Activated CD4-positive, CD25-positive, alpha-beta regulatory T cell treated with anti-CD3 and anti-CD28 coated beads, Interleukin-2, amount 50 U/mL, for 24 hours (primary cell): ENCODE data around the gene KAT7.
"Not testable (repeated sequence)": the region's sequence is repeated elsewhere in the genome, so short reads cannot be mapped to it uniquely, and the experiment has no call there.

Experiments
- ATAC-seq, 2 donors: fragments of 150-1000 bp; cut with Tn5 transposase; one replicate each; pipeline ENCODE4 v1.10.0; 2021; ENCODE audit warnings: mild to moderate bottlenecking in 1 of 2, moderate library complexity in 1 of 2

The KAT7 gene

DNA sequence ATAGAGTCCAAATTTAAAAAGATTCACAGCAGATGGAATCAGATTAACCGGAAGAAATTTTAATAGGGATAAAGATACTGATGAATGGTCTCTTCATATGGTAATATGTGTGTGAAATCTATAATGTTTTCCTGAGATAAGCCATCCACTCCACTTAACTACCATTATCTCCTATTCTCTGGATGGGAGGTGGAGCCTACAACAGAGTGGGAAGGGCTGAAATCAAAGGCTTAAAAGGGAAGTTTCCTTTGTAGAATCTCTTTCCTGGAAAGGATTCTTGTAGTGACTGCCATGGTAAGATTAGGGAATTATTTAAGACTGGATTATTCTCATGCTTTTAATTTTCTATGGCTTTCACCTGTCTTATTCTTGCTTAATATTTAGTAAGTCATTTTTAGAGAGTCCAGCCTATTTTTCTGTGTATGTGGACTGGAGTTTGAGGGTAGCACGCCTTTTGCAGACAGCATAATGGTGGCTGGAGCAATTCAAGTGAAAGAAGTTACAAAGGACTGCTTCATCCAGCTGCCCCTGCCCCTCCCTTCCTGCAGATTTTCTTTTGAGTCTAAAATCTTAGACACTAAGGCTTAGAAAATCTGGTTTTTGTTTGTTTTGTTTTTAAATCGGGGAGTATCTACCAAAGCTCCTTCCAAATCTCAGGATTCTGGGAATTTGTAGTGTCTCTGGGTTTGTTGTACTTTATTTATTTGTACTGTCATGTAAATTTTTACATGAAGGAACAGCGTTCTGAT lies 26.5 kb downstream of the KAT7 start:
- ATAC-seq: no peak

DNA sequence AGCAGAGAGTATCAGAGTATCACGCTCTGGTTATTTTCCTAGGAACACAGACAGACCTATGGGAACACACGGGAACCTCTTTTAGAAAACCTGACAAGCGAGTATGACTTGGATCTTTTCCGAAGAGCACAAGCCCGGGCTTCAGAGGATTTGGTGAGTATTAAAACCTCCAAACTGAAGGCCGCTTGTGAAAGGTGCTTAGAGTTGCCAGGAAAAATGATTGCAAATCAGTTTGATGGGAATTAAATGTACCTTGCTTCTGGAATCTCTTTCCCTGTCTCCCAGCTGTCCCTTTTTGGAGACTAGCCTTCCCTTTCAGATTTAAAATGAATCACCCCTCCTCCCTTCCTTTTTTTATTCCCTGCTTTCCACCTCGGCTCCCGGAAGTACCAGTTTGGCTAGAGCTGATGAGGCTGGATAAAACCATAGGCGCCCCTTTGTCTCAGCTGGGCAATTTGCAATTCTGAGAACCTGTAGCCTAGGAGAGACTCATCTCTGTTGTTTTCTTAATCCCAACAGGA lies 27.3 kb downstream of the KAT7 start:
- ATAC-seq: no peak

DNA sequence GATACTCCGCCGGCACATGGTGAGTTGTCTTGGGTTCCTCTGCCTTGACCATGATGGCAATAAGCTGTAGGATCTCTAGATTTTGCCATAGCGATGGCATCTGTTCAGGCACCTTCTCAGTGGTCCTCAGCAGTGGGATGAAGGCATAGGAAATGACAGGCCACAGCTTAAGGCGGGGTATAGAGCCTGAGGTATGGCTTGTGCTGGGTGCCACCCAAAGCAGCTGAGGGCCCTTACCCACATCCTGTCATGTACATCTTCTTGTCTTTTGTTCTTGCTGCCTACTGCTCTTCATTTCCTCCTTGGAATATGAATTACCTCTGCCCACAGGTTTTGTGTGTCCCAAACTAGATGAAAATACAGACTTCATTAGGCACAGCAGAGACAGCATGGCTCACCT lies 29.5 kb downstream of the KAT7 start:
- peak; percentile 81 to 86 for ATAC-seq

DNA sequence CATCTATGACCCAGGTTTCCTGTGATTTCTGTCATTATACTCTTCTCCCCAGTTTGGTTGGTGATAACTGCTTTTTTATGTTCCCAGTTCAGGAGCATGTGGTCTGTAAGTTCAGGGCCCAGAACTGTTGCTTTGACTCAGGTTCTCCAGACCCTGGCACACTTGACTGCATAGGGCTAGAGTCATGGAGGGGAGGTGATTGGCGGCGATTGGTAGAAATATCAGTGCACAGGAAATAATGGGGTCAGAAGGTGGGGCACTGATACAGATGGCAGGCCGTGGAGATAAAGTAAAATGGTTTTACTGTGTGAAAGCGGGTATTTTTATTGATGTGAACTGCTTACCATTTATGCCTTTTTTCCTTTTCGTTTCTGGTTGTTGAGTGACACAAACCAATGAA lies 30.7 kb downstream of the KAT7 start:
- peak; percentile 32 to 63 for ATAC-seq

DNA sequence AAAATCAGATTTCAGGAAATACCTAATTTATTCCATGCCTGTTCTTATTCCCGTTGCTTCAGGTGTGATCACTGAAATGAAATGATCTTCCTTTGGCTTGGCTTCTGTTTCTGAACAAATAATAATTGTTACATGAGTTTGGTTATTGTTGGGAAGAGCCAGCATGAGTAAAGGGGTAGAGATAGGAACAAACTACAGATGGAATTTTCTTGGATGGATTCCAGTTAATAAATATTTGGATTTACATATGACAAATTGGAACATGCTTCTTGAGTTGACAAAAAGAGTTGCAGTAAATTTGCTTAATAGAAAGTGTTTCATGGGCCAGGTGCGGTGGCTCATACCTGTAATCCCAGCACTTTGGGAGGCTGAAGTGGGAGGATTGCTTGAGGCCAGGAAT lies 31.2 kb downstream of the KAT7 start:
- no peak for ATAC-seq

DNA sequence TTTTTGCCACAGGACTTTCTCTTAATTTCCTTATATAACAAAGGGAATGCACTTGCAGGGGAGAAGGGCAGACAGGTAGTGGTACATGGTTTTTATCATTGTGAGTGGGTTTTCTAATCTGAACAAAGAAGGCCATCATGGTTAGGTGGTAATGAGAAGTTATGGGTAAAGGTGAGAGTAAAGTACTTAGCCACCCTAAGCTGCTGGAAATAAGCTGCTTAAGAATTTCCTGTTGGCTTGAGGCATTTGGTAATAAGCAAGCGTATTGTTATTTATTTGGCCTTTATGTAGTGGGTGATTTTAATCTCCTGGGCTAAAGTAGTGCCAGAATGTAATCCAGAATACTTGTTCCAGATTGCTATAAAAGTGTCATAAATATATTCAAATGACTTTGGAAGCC lies 32.3 kb downstream of the KAT7 start:
- no peak for ATAC-seq

DNA sequence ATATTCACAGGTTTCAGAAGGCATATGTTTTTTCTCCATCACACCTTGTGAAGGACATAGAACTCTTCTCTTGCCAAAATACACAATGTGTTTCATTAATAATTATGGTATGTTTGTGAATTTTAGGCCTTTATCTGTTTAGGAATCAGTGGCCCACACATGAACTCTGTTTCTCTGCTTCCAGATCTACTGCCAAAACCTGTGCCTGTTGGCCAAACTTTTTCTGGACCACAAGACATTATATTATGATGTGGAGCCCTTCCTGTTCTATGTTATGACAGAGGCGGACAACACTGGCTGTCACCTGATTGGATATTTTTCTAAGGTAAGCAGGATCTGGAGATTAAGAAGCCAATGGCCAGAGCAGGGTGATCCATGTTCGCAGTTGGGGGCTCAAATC lies 33.0 kb downstream of the KAT7 start:
- no peak for ATAC-seq

DNA sequence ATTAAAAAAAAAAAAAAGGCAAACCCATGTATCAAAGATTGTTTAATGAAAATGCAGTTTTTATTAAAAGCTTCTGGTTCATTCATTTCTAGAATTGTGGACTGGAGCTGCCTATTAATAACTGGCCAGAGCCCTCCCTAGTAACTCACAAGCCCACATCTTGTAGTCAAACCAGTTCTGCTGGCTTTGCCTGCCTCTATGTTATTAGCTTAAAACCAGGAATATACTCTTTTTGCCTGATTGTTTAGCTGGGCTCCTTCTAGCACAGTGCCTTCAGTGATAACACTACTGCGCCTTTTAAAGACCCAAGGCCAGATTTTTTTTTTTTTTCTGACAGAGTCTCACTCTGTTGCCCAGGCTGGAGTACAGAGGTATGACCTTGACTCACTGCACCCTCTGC lies 33.4 kb downstream of the KAT7 start:
- no peak for ATAC-seq

DNA sequence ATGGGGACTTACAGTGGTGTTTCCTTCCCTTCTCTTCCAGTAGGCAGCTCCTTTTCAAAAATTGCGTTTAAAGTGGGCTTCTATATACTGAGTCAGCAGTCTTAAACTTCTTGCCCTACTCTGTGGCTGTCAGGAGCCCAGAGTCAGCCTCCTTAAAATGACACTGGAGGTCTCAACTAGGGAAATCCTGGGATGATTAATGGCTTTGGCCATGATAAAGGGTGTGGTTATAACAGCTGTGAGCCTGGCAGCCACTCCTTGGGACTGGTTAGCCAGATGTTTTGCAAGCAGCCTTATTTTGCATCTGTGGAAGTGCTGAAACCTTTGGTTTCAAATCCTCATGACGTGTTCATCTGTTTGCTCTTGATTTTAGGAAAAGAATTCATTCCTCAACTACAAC lies 34.3 kb downstream of the KAT7 start:
- ATAC-seq: no peak

DNA sequence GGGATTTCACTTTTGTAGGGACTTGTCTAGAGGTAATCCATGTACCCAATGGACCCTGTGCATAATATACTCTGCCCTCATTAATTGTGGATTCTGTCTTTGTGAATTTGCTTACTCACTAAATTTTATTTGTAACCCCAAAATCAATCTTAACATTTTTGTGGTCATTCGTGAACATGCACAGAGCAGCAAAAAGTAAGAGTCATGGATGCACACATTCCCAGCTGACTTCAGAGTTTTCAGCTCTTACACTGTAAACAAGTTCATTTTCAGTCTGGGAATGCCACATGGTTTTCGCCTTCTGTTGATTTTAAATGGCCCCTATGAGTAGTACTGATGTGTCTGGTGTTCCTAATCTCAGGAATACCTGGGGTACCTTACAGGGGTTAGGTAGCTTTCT lies 35.1 kb downstream of the KAT7 start:
- no peak for ATAC-seq

DNA sequence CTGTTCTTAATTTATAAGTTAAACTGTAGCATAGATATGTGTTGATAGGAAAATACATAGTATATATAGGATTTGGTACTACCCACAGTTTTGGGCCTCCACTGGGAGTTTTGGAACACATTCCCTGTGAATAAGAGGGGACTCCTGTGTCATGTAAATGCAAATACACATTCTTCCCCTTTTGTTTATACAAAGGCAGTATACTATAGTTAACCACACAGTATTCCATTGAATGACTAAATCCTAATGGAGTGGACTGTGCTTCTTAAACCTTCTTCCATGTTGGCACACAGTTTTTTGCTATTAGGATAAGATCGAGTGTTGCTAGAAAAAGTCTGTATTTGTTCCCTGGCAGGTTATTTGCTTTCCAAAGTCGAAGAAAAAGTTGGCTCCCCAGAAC lies 37.2 kb downstream of the KAT7 start:
- ATAC-seq: no peak

DNA sequence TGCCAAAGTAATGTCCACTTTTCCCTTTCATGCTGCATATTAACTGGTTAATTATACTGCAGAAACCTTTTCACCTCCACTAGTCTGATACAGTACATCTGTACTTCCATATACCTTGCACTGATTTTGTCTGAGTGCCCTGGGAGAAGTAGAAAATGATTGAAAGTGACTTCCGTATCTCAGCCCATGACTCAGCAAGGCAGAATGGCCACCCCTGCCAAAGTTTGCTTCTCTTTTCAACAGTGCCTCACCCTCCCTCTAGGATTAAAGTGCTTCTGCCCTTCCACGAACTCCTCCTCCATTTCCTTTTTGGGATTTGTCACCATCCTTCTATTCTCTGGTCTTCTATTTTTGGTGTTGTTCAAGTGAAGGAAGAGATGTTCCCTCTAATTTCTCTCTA lies 39.8 kb downstream of the KAT7 start:
- not testable (repeated sequence) for ATAC-seq

DNA sequence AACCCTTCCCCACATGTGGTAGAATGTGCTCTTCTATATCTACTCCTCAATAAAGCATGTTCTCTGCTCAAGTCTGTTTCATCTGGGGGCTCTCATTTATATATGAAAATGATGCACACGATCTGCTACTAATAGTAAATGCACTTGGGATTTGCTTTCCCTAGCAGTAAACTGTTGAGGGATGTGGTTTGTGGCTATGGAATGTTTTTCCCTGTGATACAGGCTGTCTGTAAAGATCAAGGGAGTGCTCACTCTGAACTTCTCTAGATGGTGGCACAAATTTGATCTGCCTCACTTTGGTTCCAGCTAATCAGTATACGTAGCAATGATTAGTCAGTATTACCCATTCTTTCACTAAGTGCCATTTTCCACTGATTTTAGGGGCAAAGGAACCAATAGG lies 40.5 kb downstream of the KAT7 start:
- no peak for ATAC-seq

DNA sequence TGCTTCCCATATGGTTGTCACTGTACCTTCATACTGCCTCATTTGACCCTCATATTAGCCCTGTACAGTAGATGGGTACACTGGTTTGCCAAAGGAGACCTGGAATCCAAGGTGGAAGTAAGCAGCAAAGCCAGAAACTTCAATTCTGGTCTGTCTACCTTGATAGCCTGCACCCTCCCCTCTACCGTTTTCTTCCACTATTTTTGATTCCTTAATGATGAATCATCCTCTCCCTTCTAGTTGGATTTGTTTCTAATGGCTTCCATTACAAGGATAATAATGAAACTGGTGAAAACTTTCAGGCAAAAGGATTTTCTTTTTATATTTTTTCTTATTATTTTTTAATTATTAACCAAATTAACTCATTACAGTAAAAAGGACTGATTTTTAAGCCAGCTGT lies 42.1 kb downstream of the KAT7 start:
- ATAC-seq: no peak

DNA sequence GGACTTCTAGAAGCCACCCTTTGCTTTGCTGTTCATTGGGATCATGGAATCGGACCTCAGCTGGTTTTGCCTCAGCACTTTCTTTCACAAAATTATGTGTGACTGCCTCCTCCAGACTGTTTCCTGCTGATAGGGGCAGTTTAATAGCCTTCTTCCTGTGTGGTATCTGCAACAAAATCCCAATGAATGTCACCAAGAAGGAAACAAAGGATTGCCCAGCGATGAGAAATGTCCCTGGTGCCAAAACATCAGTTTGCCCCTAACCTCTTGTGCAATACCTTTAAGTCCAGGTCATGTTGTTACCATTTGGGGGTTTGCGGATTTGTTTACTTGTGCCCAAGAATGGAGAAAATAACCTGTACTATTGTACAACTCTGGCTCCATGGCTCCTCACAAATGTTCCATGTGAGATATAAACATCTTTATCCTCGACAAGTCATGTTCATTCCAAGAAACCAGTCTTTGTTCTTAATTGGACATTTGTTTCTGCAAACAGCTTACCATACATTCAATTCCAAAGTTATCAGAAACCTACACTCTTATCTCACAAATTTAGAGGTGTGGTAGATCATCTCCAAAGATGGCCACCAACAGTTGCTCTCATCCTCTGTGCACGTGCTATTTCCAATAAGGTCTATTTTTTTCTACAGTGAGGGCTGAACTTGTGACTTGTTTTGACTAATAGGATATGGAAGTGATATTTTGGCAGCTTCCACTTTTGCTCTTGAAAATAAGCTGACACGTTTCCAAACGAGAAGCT lies 44.5 kb downstream of the KAT7 start:
- no peak for ATAC-seq

DNA sequence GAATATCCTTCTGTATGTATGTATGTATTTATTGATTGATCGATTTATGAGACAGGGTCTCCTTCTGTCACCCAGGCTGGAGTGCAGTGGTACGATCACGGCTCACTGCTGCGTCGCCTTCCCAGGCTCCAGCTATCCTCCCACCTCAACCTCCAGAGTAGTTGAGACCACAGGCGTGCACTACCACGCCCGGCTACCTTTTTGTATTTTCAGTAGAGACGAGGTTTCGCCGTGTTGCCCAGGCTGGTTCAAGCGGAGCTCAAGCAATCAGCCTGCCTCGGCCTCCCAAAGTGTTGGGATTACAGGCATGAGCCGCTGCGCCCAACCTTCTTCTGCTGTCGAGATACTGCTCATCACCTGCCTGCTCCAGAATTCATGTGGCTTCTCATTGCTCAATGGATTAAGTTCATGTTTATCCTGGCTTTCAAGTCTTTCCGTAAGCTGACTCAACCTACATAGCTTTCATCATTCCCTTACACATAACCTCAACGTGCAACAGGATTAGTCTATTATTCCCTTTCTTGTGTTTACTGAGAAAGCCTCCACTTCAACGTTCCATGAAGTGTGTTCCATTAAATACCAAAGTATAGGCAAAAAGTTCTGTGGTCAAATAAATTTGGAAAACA lies 45.8 kb downstream of the KAT7 start:
- no peak for ATAC-seq

DNA sequence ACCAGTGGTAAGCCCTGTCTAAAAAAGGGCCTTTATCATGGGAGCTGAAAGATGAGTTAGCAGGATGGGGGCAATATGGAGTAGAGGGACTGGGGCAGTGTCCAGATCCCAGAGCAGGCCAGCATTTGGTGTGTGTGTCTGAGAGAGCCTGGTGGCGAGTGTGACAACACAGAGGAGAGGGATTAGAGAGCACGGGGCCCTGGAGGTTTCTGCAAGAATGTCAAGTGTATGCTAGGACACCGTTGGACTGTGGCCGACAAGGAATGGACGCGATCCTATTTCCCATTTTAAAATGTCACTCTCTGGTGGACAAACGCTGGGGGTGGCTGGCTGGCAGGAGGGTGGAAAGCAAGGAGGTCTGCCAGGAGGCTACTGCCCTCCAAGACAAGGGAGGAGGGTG lies 47.0 kb downstream of the KAT7 start:
- no peak for ATAC-seq

DNA sequence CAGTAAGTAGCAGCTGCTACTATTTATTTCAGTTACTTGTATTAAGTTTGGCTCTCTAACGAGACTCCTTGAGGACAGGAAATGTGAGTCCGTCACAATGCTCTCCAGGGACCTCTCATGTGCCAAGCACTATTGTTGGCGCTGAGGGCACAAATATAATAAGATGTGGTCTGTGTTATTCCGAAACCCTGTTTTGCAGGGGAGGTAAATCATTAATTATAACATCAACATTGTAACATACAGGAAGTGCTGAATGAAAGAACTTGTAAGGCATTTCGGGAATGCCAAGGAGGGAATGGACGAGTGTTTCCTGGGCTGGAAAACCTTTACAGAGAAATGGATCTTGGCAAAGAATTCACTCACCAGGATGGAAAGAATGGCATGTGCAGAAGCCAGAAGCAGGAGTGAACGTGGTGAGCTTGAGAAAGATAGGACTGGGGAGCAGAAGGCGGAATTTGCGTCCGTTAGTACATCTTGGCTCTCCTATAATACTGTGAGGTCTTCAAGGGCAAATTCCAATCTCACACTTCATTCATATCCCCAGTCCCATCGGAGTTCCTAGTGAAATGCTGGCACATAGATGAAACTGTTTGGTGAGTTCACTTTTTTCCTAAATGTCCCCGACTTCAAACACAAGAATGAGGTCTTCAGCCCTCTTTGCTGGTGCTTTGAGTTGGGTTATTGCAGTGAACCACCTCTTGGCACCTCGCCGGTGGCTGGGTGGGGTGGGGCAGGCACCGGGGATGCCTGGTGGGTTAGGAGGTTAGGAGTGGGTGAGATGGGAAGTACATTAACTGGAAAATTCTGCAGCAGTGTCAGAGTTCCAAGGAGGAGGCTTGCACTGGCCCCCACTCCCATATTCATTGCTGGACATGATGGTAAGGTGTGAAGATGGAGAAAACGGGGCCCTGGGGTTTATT lies 47.9 kb downstream of the KAT7 start:
- no peak for ATAC-seq

DNA sequence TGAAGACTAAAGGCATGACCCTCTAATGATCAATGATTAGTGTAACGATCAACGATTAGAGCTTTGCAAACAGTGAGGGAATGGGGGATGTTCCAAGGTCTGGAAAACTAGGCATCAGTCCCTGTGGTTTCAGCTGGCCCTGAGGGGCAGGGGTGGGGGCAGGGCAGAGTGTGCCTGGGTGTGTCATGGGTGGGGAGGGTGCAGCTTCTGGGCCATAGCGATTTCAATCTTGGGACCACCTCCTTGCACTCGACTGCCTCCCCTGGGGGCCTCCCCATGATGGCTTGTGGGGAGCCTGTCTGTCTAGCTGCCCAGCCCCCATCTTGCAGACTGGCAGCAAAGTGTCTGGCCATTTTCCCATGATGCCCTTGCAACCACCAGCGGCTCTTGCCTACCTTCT lies 51.0 kb downstream of the KAT7 start:
- ATAC-seq: no peak

DNA sequence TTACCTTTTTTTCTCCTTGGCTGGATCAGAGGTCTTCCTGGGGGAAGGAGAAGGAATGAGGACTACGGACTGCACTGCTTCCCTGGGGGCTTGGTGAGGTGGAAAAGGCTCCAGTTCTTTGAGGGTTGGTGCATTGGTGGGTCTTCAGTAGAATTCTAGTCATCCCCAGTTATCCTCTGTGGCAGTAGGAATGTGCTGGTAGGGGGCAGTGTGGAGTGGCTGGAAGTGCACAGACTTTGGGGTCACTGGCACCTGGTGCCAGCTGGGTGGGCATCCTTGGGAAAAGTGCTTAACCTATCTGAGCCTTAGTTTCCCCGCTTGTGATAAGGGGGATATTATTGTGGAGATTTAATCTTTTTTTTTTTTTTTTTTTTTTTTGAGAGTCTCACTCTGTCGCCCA lies 53.1 kb downstream of the KAT7 start:
- no peak for ATAC-seq

DNA sequence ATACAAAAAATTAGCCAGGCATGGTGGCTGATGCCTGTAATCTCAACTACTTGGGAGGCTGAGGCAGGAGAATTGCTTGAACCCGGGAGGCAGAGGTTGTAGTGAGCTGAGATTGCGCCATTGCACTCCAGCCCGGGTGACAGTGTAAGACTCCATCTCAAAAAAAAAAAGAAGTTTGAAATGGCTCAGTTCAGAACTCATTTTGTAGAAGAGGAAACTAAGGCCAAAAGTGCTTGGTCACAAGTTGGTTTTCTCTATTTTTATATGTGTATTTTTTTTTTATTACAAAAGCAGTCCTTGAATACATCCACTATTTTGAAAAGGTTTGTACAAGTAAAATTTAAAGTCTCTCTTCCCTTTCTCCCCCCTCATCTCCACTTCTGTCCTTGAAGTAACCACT lies 53.9 kb downstream of the KAT7 start:
- no peak for ATAC-seq

DNA sequence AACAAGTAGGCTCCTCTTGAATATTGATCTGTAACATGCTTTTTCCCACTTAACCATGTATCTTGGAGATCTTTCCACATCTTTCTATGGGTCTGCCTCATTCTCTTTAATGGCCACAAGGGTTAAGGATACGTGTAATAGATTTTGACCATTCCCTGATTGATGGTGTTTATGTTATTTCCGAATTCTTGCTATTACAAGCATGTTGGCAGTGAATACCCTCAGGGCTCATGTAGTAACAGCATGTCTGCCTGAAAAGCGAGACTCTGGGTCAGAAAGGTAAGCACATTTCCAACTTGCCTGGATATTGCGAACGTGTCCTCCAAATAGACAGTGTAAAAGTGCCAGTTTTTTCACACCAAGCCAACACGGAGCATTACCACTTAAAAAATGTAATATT lies 54.4 kb downstream of the KAT7 start:
- no peak for ATAC-seq
